ENCODE measurements around the gene NCF4. TPM values are rescaled to one million over a fixed set of nuclear protein-coding genes. Genes with fewer than 3 reads are reported as not detected.

The NCF4 gene
- total and polyA plus RNA-seq, 9 of the 15 experiments (the other 6 are each of a cell fraction or from before 2014, with no cell fraction given) = 0.04 to 0.95 (median 0.33) TPM

- TF ChIP-seq, protein P1, sequence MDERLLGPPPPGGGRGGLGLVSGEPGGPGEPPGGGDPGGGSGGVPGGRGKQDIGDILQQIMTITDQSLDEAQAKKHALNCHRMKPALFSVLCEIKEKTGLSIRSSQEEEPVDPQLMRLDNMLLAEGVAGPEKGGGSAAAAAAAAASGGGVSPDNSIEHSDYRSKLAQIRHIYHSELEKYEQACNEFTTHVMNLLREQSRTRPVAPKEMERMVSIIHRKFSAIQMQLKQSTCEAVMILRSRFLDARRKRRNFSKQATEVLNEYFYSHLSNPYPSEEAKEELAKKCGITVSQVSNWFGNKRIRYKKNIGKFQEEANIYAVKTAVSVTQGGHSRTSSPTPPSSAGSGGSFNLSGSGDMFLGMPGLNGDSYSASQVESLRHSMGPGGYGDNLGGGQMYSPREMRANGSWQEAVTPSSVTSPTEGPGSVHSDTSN (CRISPR knock-in tag; IDR thresholded peaks at IDR 0.05; ENCODE audit: low read depth) = no peak
- TF ChIP-seq, protein P1 (tag; conservative IDR thresholded peaks at IDR 0.05; ENCODE audit: low read depth) = no peak
- no peak for TF ChIP-seq KDM5B (IDR thresholded peaks at IDR 0.05; ENCODE audit: insufficient replicate concordance, low read depth, low read length)
- TF ChIP-seq ZFP91 (CRISPR knock-in tag; IDR thresholded peaks at IDR 0.05) = no peak
- TF ChIP-seq FOXM1 (IDR thresholded peaks at IDR 0.05; ENCODE audit: low read depth) = no peak
- TF ChIP-seq FOXM1 (CRISPR knock-in tag; IDR thresholded peaks at IDR 0.05; ENCODE audit: low read depth) = no peak
- TF ChIP-seq BRCA1 (IDR thresholded peaks at IDR 0.05) = no peak
- no peak for TF ChIP-seq BRCA1 (CRISPR knock-in tag; IDR thresholded peaks at IDR 0.05)
- no peak for TF ChIP-seq HNRNPLL (IDR thresholded peaks at IDR 0.05; ENCODE audit: low read depth, low read length, poor library complexity, severe bottlenecking)
- TF ChIP-seq ZNF316 (IDR thresholded peaks at IDR 0.05) = no peak
- TF ChIP-seq GTF2F1 (IDR thresholded peaks at IDR 0.05; ENCODE audit: low read depth, low read length) = no peak
- TF ChIP-seq, protein P2, sequence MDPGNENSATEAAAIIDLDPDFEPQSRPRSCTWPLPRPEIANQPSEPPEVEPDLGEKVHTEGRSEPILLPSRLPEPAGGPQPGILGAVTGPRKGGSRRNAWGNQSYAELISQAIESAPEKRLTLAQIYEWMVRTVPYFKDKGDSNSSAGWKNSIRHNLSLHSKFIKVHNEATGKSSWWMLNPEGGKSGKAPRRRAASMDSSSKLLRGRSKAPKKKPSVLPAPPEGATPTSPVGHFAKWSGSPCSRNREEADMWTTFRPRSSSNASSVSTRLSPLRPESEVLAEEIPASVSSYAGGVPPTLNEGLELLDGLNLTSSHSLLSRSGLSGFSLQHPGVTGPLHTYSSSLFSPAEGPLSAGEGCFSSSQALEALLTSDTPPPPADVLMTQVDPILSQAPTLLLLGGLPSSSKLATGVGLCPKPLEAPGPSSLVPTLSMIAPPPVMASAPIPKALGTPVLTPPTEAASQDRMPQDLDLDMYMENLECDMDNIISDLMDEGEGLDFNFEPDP (CRISPR knock-in tag; IDR thresholded peaks at IDR 0.05) = no peak
- no peak for TF ChIP-seq PREB (CRISPR knock-in tag; IDR thresholded peaks at IDR 0.05)
These were observed 26.4 kb downstream of the NCF4 start (continued) for GRCh38 chr22:36887162-36887561.

Measured in K562 (cell line).